NCI-H345 (cell line): ENCODE data around the gene SLC25A21.

Source experiments
- DNase-seq: peaks from one replicate; lab custom pipeline; 2025; lab: John Stamatoyannopoulos, UW

The SLC25A21 gene

GRCh38 chr14:37143475-37143874 lies 28.9 kb downstream of the SLC25A21 start:
- DNase-seq = no peak

- no peak for DNase-seq
Observed at GRCh38 chr14:37142835-37143401, 29.5 kb downstream of the SLC25A21 start.

- DNase-seq = no peak
Observed at GRCh38 chr14:37140176-37140575, 32.2 kb downstream of the SLC25A21 start.

- DNase-seq = no peak
Observed at GRCh38 chr14:37139710-37140109, 32.7 kb downstream of the SLC25A21 start.

- no peak for DNase-seq
Observed at GRCh38 chr14:37138898-37139297, 33.5 kb downstream of the SLC25A21 start.

GRCh38 chr14:37133284-37133913 lies 39.0 kb downstream of the SLC25A21 start:
- DNase-seq = no peak

GRCh38 chr14:37131205-37131604 lies 41.2 kb downstream of the SLC25A21 start:
- no peak for DNase-seq

- DNase-seq = no peak
Observed at GRCh38 chr14:37129047-37129446, 43.4 kb downstream of the SLC25A21 start.

GRCh38 chr14:37124614-37125013 lies 47.8 kb downstream of the SLC25A21 start:
- DNase-seq = peak; percentile 3

- no peak for DNase-seq
Observed at GRCh38 chr14:37122919-37123639, 49.3 kb downstream of the SLC25A21 start.

GRCh38 chr14:37122288-37122687 lies 50.1 kb downstream of the SLC25A21 start:
- no peak for DNase-seq

GRCh38 chr14:37118673-37119366 lies 53.6 kb downstream of the SLC25A21 start:
- no peak for DNase-seq

- DNase-seq = no peak
Observed at GRCh38 chr14:37116933-37117849, 55.2 kb downstream of the SLC25A21 start.

- no peak for DNase-seq
Observed at GRCh38 chr14:37115406-37115805, 57.0 kb downstream of the SLC25A21 start.

- no peak for DNase-seq
Observed at GRCh38 chr14:37114559-37114958, 57.8 kb downstream of the SLC25A21 start.

- DNase-seq = no peak
Observed at GRCh38 chr14:37114002-37114401, 58.4 kb downstream of the SLC25A21 start.

- DNase-seq = no peak
Observed at GRCh38 chr14:37098132-37098531, 74.3 kb downstream of the SLC25A21 start.

- no peak for DNase-seq
Observed at GRCh38 chr14:37094502-37094901, 77.9 kb downstream of the SLC25A21 start.

- DNase-seq = no peak
Observed at GRCh38 chr14:37093364-37093763, 79.0 kb downstream of the SLC25A21 start.

- DNase-seq = no peak
Observed at GRCh38 chr14:37091651-37092050, 80.8 kb downstream of the SLC25A21 start.

- no peak for DNase-seq
Observed at GRCh38 chr14:37090026-37090425, 82.4 kb downstream of the SLC25A21 start.

- DNase-seq = no peak
Observed at GRCh38 chr14:37089410-37089809, 83.0 kb downstream of the SLC25A21 start.
